ENCODE data around the gene DDR1.

The DDR1 gene

DNA sequence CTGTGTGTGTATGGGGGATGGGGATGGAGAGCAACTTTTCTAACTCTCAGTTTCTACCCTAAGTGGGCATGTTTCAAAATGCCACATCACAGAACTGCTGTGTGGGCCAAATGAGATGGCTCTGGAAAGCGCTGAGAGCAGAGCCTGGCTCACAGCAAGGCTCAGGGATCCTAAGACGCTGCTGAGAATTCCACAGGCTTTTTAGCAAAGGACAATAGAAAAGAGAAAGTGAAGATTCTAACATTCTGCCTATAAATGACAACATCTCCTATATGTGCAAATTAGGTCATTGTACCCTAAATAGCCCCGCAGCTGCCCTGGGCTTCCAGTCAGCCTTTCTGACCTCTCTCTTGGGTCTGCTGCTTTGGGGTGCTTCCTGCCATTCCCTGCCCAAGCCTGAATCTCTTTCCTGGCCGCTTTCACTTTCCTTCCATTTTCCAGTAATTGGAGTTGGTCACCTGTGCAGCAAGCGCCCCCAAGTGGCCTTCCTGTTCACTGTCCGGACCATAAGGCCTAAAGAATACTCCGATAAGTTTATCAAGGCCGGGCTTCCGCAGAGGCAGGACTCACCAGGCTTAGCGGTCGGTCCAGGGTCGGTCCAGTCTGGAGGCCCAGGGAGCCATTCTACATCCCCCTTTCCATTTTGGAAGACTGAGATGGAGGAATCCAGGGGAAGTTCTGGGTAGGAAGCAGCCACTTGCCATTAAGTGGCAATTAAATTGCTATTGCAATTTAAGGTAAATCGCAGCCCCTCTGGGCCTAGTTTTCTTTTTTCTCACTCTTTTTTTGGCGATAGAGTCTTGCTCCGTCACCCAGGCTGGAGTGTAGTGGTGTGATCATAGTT is 6.7 kb upstream of the DDR1 start:
- TF ChIP-seq, protein P1, sequence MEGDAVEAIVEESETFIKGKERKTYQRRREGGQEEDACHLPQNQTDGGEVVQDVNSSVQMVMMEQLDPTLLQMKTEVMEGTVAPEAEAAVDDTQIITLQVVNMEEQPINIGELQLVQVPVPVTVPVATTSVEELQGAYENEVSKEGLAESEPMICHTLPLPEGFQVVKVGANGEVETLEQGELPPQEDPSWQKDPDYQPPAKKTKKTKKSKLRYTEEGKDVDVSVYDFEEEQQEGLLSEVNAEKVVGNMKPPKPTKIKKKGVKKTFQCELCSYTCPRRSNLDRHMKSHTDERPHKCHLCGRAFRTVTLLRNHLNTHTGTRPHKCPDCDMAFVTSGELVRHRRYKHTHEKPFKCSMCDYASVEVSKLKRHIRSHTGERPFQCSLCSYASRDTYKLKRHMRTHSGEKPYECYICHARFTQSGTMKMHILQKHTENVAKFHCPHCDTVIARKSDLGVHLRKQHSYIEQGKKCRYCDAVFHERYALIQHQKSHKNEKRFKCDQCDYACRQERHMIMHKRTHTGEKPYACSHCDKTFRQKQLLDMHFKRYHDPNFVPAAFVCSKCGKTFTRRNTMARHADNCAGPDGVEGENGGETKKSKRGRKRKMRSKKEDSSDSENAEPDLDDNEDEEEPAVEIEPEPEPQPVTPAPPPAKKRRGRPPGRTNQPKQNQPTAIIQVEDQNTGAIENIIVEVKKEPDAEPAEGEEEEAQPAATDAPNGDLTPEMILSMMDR (IDR thresholded peaks at IDR 0.05; ENCODE audit: insufficient read depth, low read depth, low read length, missing control alignments) = peak; percentile 82
- H3K4me3 ChIP-seq (ENCODE audit: low read depth, low read length) = peak overlapping the region; percentile 47
- DNase-seq (ENCODE audit: low read depth) = peak; percentile 87

DNA sequence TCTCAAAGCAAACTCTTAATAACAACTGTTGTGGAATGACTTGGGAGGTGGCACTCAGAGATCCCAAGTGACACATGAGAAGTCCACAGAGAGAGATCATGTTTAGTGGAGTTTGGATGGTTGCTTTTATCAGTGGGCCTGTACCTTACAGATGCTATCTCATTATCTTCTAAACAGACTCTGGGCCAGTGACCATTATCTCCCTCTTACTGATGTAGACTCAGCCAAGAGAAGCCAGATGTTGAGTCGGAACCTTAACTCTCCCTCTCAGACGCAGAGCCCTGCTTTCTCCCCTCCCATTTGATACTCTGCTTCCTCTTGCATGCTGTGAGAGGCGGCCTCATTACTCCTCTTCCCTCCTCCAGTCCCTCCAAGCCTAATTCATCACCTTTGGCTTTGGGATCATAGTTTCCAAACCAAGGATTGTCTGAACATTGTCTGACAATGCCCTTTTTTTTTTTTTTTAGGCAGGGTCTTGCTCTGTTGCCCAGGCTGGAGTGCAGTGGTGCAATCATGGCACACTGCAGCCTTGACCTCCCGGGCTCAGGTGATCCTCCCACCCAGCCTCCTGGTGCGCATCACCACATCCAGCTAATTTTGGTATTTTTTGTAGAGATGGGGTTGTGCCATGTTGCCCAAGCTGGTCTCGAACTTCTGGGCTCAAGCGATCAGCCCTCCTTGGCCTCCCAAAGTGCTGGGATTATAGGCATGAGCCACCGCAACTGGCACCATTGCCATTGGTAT is 4.5 kb upstream of the DDR1 start:
- no peak overlapping the region for H3K4me3 ChIP-seq (ENCODE audit: low read depth, low read length)
- DNase-seq (ENCODE audit: low read depth) = no peak
- TF ChIP-seq, protein P1 (IDR thresholded peaks at IDR 0.05; ENCODE audit: insufficient read depth, low read depth, low read length, missing control alignments) = no peak

DNA sequence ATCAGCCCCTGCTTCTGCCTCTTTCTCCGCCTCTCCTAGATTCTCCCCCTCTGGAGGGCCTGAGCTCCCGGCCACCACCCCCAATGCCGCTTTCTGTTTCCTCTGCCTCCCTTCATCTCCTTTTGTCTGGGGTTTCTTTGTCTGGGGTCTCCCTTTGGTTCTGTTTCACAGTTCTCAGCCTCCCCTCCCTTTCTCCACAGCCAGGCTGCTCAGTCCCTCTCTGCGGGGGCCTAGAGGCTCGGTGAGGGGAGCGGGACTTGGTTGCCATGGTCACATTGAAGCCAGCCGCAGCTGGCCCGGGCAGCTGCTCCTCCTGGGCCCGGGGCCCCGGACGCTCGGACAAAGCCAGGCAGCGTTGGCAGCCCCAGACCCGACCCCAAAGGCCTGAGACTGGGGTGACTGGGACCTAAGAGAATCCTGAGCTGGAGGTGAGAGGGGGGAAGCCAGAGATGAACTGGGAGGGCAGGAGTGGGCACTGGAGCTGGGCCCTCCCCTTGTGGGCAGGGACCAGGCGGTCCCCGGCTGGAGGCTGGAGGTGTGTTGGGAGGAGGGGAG is 3.5 kb upstream of the DDR1 start:
- TF ChIP-seq, protein P1 (IDR thresholded peaks at IDR 0.05; ENCODE audit: insufficient read depth, low read depth, low read length, missing control alignments) = no peak
- no peak for DNase-seq (ENCODE audit: low read depth)
- no peak overlapping the region for H3K4me3 ChIP-seq (ENCODE audit: low read depth, low read length)

DNA sequence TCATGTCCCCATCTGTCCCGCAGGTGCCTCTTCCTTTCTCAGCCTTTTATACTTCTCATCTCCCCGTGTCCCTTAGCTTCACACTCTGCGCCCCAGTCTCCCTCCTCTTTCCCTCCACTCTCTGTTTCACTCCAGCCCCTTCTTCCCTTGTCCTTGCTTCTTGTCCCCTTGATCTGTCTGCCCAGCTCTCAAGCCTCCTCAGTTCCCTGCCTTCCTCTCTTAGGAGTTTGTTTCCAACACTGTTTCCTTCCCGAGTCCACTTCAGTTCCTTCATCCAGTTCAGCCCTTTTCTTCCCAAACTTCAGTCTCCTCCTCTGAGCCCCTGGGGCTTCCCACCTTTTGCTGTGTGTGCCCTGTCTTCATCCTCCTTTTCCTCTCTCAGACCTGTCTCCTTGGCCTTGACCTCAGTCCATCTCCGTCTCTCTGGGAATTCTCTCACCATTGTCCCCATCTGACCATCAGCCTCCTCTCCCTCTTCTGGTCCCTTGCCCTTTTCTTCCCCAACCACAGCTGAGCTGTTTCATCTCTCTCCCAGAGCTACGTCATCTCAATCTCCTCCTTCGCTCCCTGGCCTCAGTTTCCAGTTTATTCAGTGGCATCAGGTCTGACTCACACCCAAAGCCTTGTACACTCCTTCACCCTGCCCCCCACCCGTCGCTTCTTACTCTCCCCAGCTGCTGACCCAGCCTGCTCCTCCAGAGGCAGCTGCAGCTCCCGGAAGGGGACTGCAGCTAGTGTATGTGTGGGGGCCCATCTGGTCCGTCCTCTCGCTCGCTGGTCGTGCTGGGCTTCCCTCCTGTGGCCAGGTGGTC is 2.7 kb upstream of the DDR1 start:
- TF ChIP-seq, protein P1 (IDR thresholded peaks at IDR 0.05; ENCODE audit: insufficient read depth, low read depth, low read length, missing control alignments) = no peak
- H3K4me3 ChIP-seq (ENCODE audit: low read depth, low read length) = no peak overlapping the region
- DNase-seq (ENCODE audit: low read depth) = no peak

DNA sequence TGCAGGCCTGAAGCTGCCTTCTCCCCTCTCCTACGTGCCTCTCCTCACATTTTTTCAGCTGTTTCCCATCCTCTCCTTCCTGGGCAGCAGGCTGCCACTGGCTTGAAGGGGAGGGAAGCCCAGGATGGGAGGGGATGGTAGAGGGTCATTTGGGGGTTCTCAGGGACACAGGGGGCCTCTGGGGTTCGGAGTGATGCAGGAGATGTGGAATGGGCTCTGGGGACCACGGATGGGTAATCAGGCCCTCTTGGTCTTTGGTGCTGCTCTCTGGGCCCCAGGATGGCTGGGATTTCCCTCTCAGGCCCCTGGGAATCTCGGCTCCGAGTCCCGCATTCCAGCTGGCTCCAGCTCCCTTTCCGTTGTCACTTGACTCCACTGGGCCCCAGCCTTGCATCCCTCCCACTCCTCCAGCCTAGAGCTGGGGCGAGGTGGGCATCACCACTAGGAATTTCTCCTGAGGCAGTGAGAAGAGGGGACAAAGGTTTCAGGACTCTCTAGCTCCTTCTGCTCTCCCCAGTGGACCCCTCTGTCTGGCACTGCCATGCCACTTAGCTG is 2.0 kb upstream of the DDR1 start:
- no peak overlapping the region for H3K4me3 ChIP-seq (ENCODE audit: low read depth, low read length)
- TF ChIP-seq, protein P1 (IDR thresholded peaks at IDR 0.05; ENCODE audit: insufficient read depth, low read depth, low read length, missing control alignments) = no peak
- DNase-seq (ENCODE audit: low read depth) = no peak

Measured in GM12865 (cell line).